ENCODE measurements around the gene SLC6A18. TPM values are rescaled to one million over a fixed set of nuclear protein-coding genes. Genes with fewer than 3 reads are reported as not detected.
"Not testable (repeated sequence)": the region's sequence is repeated elsewhere in the genome, so short reads cannot be mapped to it uniquely, and the experiment has no call there.

Gene SLC6A18
- total and polyA plus RNA-seq, 12 donors: not detected

DNA sequence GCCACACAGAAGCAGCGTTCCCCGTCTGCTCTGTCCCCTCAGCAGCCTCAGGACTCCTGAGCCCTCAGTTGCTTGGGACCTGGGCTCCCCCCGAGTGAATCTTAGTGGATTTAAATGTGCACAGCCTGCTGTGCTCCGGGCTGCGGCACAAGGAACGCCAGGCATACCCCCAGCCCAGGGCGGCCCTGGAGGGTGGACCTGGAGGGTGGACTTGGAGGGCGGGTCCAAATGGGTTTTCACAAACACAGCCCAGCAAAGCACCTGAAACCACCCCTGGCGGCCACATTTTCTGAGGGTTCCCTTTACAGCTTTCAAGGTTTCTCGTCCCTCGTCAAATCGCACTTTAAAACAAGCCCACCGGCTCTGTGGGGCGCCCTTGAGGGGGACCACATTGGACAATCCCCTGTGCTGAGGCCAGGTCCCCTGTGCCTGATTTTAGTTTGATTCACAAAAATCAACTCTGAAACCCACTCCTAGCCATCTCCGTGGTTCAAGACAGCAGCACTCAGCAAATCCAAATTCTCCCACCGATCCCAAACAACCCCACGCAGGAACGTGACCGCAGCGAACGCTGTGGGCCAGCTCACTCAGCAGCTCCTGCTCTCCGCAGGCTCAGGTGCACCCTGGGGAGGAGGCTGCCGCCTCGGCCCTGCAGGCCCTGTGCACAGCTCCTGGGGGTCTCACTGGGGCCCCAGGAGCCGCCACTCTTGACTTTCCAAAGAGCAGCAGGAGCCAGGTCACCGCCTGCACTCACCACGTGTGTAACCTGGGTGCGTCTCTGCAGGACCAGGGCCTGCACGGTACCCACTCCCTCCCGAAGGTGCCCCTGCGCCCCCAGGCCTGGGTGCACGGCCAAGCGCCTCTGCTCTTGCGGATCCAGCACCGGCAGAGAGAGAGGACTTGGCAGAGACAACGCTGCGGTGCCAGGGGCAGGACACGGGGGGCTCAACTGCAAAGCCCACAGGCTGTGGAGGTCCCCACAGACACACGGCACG lies 40.6 kb downstream of the SLC6A18 start:
- no peak for ATAC-seq
- intact Hi-C loops (cut with DNase I): no loop called here
- Histone ChIP-seq H3K36me3 (no peaks in the 10 kb centered on the region), H3K4me3 (no peak overlapping the region), H3K27me3 (no peaks in the 10 kb centered on the region), H3K4me1 (no peaks in the 10 kb centered on the region), H3K9me3 (peaks cover 0 to 34% (median 18%) of the 10 kb centered on the region in 11 donors), H3K27ac (no peak overlapping the region)
- no peak for TF ChIP-seq CTCF (IDR thresholded peaks at IDR 0.05)
- WGBS, 2 donors: 88 to 89% methylated on average over 39 to 40 of the region's 40 CpGs
- DNase-seq: no peak

GRCh38 chr5:1266791-1267190 lies 41.6 kb downstream of the SLC6A18 start:
- intact Hi-C loops (cut with DNase I): no loop called here
- DNase-seq (no peak), ATAC-seq (no peak)

DNA sequence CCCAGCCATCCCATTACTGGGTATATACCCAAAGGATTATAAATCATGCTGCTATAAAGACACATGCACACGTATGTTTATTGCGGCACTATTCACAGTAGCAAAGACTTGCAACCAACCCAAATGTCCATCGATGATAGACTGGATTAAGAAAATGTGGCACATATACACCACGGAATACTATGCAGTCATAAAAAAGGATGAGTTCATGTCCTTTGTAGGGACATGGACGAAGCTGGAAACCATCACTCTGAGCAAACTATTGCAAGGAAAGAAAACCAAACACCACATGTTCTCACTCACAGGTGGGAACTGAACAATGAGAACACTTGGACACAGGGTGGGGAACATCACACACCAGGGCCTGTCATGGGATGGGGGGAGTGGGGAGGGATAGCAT lies 42.3 kb downstream of the SLC6A18 start:
- 90 to 92% methylated on average over 5 of the region's 5 CpGs for WGBS, 2 donors
- H3K36me3 ChIP-seq; intact Hi-C loops (cut with DNase I); H3K4me3 ChIP-seq; ATAC-seq; DNase-seq; H3K27ac ChIP-seq; H3K4me1 ChIP-seq; H3K27me3 ChIP-seq: not testable (repeated sequence)
- peaks cover 0 to 17% (median 5%) of the 10 kb centered on the region in 11 donors for H3K9me3 ChIP-seq

More at GRCh38 chr5:1266791-1267190, 41.6 kb downstream of the SLC6A18 start:
- no peak overlapping the region for H3K27ac ChIP-seq
- TF ChIP-seq CTCF (IDR thresholded peaks at IDR 0.05): no peak
- no peaks in the 10 kb centered on the region for H3K36me3 ChIP-seq
- no peaks in the 10 kb centered on the region for H3K27me3 ChIP-seq
- H3K4me3 ChIP-seq: no peak overlapping the region
- no peaks in the 10 kb centered on the region for H3K4me1 ChIP-seq
- H3K9me3 ChIP-seq: peaks cover 0 to 24% (median 12%) of the 10 kb centered on the region in 11 donors
- WGBS, 2 donors: 84 to 86% methylated on average over 9 of the region's 9 CpGs

GRCh38 chr5:1268056-1268455 lies 42.9 kb downstream of the SLC6A18 start:
- peaks cover 0 to 11% (median 0%) of the 10 kb centered on the region in 11 donors for H3K9me3 ChIP-seq
- no peaks in the 10 kb centered on the region for H3K36me3 ChIP-seq
- ATAC-seq: no peak
- intact Hi-C loops (cut with DNase I): no loop called here
- 88 to 89% methylated on average over 13 of the region's 13 CpGs for WGBS, 2 donors
- H3K4me1 ChIP-seq: no peaks in the 10 kb centered on the region
- no peak overlapping the region for H3K4me3 ChIP-seq
- no peak for TF ChIP-seq CTCF (IDR thresholded peaks at IDR 0.05)
- no peak for DNase-seq
- no peak overlapping the region for H3K27ac ChIP-seq
- no peaks in the 10 kb centered on the region for H3K27me3 ChIP-seq

DNA sequence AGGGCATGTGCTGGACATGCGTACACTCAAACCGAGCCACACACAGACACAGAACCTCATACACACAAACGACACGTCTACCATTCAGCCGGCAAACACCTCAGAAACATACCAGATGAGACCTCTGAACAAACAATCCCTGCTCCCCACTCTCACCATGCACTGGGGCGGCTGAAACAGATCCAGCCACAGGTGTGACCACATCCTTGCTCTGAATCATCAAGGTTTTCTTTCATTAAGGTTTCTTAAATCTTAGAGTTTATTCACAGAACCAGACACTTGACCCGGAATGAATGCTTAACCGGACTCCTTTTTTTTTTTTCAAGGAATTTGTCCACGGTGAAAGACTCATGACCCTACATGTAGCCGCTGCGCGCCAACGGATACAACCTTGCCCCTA lies 43.5 kb downstream of the SLC6A18 start:
- DNase-seq (no peak), ATAC-seq (no peak)
- peaks cover 0 to 5% (median 0%) of the 10 kb centered on the region in 11 donors for H3K9me3 ChIP-seq
- WGBS, 2 donors: 88 to 92% methylated on average over 13 of the region's 13 CpGs
- no peak overlapping the region for H3K27ac ChIP-seq
- no peaks in the 10 kb centered on the region for H3K36me3 ChIP-seq
- H3K27me3 ChIP-seq: no peaks in the 10 kb centered on the region
- no peak overlapping the region for H3K4me3 ChIP-seq
- intact Hi-C loops (cut with DNase I): no loop called here
- no peaks in the 10 kb centered on the region for H3K4me1 ChIP-seq
- no peak for TF ChIP-seq CTCF (IDR thresholded peaks at IDR 0.05)

Data from heart right ventricle (tissue), 16 donors.